Measurements from ENCODE around the gene RNF43. TPM values are rescaled to one million over a fixed set of nuclear protein-coding genes. Genes with fewer than 3 reads are reported as not detected.

Gene RNF43
- total RNA-seq, 1 experiment from 2014 or later: 0.08 TPM

DNA sequence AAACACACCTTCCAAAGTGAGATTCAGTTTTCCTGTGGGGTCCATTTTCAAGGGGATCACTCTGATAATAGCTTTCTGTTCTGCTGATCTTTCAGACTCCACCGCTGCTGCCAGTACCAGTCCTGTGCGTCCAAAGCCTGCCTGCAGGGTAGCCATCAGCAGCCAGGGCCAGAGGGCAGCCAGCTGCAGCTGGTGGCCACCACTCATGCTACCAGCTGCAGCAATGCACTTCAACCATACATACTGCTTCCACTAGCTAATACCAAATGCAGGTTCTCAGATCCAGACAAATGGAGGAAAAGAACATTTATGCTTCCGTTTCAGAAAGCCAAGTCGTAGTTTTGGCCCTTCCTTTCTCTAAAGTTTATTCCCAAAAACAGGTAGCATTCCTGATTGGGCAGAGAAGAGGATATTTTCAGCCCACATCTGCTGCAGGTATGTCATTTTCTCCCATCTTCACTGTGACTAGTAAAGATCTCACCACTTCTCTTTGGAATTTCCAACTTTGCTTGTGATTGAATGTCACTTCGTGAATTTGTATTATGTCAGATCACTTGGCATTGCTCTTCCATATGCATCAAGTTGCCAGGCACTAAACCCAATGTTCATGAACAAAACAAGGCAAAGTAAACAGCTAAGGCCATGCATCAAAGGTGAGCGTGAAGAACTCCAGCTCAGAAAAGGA is 1.8 kb downstream of the RNF43 start:
- H3K27me3 ChIP-seq (replicated peaks): peaks cover 29% of the 10 kb centered on the region
- no peaks in the 10 kb centered on the region for H3K4me1 ChIP-seq (replicated peaks)
- no peaks in the 10 kb centered on the region for H3K9me3 ChIP-seq (replicated peaks)
- H3K27ac ChIP-seq: no peak overlapping the region
- H3K4me3 ChIP-seq: no peak overlapping the region
- H3K36me3 ChIP-seq: no peaks in the 10 kb centered on the region
- no peak for DNase-seq (ENCODE audit: low read depth in 1 of 2, low spot score in 2 of 2)

DNA sequence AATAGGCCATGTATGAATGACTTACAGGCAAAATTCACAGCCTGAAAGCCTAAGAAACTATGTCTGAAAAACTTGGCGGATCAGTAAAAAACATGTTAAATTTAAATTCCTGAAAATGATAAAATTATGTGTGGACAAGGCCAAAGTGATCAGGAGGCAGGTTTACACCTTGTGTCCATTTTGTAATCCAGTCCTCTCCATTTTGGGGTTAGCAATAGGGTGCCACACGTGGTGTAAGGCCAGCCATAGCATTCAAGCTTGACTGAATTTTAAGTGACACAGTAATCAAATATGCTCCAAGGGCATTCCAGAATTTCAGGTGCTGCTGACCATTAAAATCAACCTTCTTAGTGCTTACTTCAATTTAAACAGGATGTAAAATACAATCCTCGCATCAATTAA is 2.7 kb downstream of the RNF43 start:
- no peaks in the 10 kb centered on the region for H3K36me3 ChIP-seq
- DNase-seq (ENCODE audit: low read depth in 1 of 2, low spot score in 2 of 2): no peak
- H3K9me3 ChIP-seq (replicated peaks): no peaks in the 10 kb centered on the region
- no peak overlapping the region for H3K27ac ChIP-seq
- peaks cover 20% of the 10 kb centered on the region for H3K27me3 ChIP-seq (replicated peaks)
- no peak overlapping the region for H3K4me3 ChIP-seq
- no peaks in the 10 kb centered on the region for H3K4me1 ChIP-seq (replicated peaks)

DNA sequence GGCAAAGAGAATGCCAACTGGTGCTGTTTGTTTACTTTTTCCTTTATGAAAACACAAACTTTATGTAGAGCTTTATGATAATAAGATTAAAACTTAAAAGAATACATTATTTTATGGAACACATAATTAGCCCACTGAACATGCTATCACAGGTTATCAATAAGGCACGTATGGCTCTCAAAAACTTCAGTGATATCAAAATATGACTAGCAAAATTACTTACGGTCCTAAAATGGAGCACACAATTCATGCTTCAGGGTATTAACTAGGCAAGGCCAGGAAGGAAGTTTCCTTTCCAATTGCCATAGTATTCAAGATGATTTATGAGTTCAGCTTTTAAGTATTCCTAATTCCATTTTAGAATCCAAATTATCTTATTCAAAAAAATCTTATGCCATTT is 3.6 kb downstream of the RNF43 start:
- Histone ChIP-seq H3K4me3 (no peak overlapping the region), H3K36me3 (no peaks in the 10 kb centered on the region), H3K9me3 (replicated peaks) (no peaks in the 10 kb centered on the region), H3K27me3 (replicated peaks) (peaks cover 21% of the 10 kb centered on the region), H3K27ac (no peak overlapping the region), H3K4me1 (replicated peaks) (no peaks in the 10 kb centered on the region)
- DNase-seq (ENCODE audit: low read depth in 1 of 2, low spot score in 2 of 2): no peak

DNA sequence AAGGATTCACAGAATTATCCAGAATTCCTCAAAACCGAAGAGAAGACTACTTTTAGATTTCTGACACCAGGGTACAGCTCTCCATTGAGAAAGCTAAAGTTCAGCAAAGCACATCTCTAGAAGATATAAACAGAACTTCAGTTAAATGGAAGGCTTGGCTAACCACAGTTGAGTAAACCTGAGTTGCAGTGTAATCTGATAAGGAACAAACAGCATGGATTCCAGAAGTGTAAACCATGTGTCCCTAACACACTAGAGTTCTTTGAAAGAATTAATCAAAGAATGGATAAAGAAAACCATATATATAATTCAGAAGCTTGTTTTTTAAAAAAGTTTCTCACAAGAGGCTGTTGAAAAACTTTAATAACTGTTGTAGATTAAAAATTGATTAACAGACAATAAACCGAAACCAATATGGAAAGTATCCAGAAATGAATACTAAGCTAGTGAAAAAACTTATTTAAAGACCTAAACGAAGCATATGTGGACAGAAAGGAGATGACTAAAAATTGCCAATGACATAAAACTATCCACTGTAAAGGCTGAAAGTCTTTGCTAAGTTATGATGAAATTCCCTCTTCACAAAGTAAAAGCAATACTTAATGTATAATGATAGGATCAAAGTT is 4.3 kb downstream of the RNF43 start:
- H3K4me1 ChIP-seq (replicated peaks): no peaks in the 10 kb centered on the region
- no peak overlapping the region for H3K4me3 ChIP-seq
- no peaks in the 10 kb centered on the region for H3K9me3 ChIP-seq (replicated peaks)
- no peak overlapping the region for H3K27ac ChIP-seq
- no peaks in the 10 kb centered on the region for H3K36me3 ChIP-seq
- DNase-seq (ENCODE audit: low read depth in 1 of 2, low spot score in 2 of 2): no peak
- peaks cover 21% of the 10 kb centered on the region for H3K27me3 ChIP-seq (replicated peaks)

DNA sequence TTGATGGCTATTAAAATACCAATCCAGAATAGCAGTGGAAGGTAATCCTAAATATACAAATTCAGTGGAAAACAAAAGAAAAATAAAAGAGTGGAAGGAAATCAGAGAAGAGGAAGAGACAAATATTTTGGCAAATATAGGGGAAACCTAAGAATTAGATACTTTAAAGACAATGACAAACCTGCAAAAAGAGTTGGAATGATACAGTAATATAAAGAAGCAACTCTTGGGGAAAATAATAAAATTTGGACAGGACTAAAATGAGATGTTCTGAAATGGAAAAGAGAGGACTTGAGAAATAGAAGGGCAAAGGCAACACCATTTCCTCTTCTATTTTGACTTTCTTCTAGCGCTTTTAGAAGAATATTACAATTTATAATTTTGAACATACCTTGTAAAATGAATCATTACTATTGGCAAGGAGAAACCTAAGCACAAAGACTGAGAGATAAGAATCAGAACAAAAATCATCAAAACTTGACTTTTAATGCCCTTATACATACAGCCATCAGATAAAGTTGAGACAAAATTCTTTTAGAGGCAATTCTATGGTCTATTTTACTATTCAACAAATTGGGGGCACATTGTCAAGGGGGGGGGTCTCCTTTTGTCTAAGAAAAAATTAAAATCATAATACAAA is 5.2 kb downstream of the RNF43 start:
- no peak overlapping the region for H3K27ac ChIP-seq
- DNase-seq (ENCODE audit: low read depth in 1 of 2, low spot score in 2 of 2): no peak
- H3K36me3 ChIP-seq: no peaks in the 10 kb centered on the region
- H3K9me3 ChIP-seq (replicated peaks): no peaks in the 10 kb centered on the region
- H3K4me1 ChIP-seq (replicated peaks): no peaks in the 10 kb centered on the region
- peaks cover 24% of the 10 kb centered on the region for H3K27me3 ChIP-seq (replicated peaks)
- no peak overlapping the region for H3K4me3 ChIP-seq

DNA sequence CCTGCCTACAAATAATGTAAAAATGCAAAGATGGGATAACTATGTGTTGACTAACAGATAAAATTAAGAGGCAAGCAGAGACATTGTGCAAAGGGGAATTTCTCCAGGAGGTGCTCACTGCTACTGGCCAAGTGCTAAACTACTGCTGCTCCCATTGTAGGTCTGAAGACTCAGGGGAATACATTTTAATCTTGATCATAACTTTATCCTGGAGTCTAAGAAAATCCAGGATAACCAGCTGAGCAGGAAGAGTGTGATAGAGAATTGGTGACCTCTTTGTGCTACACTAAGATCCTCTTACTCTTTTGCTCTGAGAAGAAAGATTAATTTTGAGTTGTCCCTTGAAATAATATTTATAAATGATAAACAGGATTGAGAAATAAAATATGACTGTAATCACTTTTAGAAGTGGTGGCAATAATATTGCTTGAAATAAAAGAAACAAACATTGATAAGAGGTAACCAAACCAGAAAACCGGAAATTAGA is 5.9 kb downstream of the RNF43 start:
- Histone ChIP-seq H3K27ac (no peak overlapping the region), H3K36me3 (no peaks in the 10 kb centered on the region), H3K27me3 (replicated peaks) (peaks cover 23% of the 10 kb centered on the region), H3K9me3 (replicated peaks) (no peaks in the 10 kb centered on the region), H3K4me3 (no peak overlapping the region), H3K4me1 (replicated peaks) (no peaks in the 10 kb centered on the region)
- DNase-seq (ENCODE audit: low read depth in 1 of 2, low spot score in 2 of 2): no peak

DNA sequence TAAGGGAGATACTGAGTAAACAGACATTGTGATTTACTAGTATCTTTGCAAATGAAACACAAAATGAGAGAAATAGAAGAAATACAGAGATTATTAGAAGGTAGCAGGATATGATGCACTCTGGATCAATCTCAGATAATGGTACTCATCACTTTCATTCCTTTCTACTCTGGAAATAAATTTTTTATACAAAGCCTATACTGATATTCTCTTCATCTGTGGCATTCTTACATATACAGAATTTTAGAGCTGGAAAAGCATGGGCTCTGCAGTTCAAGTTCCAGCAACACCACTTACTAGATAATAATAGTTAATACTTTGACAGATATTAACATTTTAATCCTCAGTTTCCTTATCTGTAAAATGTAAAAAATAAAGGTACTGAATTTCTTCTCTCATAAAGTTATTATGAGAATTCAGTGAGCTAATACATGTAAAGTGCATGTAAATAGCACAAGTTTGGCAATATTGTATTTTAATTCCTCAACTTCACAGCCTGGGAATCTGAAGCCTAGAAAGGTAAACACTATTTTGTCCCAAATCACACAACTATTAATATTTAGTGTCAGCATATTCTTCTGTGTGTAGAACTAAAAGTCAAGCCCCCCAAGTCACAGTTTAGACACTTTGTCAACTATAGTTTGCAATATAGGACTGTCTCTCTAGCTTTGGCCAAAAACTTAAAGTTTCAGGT is 6.5 kb downstream of the RNF43 start:
- Histone ChIP-seq H3K27me3 (replicated peaks) (peaks cover 29% of the 10 kb centered on the region), H3K4me3 (no peak overlapping the region), H3K4me1 (replicated peaks) (no peaks in the 10 kb centered on the region)

DNA sequence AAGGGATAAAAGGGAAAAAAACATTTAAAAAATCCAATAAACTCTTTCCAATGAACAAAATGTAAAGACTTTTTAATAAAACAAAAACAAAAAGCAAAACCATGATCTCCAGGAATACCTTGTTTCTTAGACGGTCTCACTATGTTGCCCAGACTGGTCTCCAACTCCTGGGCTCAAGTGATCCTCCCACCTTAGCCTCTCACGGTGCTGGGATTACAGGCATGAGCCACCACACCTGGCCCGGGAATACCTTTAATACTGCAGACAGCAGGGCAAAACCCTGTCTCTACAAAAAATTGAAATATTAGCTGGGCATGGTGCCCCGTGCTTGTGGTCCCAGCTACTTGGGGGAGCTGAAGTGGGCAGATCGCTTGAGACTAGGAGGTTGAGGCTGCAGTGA is 7.9 kb downstream of the RNF43 start:
- Histone ChIP-seq H3K9me3 (replicated peaks) (no peaks in the 10 kb centered on the region), H3K27me3 (replicated peaks) (peaks cover 34% of the 10 kb centered on the region), H3K36me3 (no peaks in the 10 kb centered on the region), H3K4me3 (no peak overlapping the region), H3K4me1 (replicated peaks) (no peaks in the 10 kb centered on the region), H3K27ac (no peak overlapping the region)
- DNase-seq (ENCODE audit: low read depth in 1 of 2, low spot score in 2 of 2): no peak

More for the DNA sequence above, 6.5 kb downstream of the RNF43 start:
- Histone ChIP-seq H3K36me3 (no peaks in the 10 kb centered on the region), H3K9me3 (replicated peaks) (no peaks in the 10 kb centered on the region), H3K27ac (no peak overlapping the region)
- no peak for DNase-seq (ENCODE audit: low read depth in 1 of 2, low spot score in 2 of 2)

DNA sequence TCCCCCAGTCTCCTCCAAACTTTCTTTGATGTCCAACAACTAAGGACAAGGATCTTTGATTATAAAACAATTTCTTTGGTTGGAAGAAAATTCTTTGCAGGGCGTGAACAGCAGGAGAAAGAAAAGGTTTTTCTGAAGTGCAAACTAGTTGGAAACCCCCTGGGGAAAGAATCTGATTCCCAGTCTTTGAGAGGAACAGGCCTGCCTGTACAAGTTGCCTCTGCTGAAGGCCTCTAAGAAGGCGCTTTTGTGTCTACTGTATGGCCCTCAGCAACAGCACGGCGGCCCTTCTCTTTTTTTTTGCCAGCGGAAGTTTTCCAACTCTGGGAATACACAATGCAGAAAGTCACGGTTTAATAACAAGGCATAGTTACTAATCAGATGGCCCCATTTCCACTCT is 14.0 kb downstream of the RNF43 start:
- Histone ChIP-seq H3K27me3 (replicated peaks) (peaks cover 60% of the 10 kb centered on the region), H3K4me3 (no peak overlapping the region), H3K9me3 (replicated peaks) (no peaks in the 10 kb centered on the region), H3K27ac (no peak overlapping the region), H3K36me3 (no peaks in the 10 kb centered on the region), H3K4me1 (replicated peaks) (0 out of 2 replicates have a peak, but pooled peaks cover 4% of the 10 kb centered on the region)
- no peak for DNase-seq (ENCODE audit: low read depth in 1 of 2, low spot score in 2 of 2)

GRCh38 chr17:58402679-58403078 is 14.7 kb downstream of the RNF43 start:
- Histone ChIP-seq H3K27ac (no peak overlapping the region), H3K4me3 (no peak overlapping the region)

DNA sequence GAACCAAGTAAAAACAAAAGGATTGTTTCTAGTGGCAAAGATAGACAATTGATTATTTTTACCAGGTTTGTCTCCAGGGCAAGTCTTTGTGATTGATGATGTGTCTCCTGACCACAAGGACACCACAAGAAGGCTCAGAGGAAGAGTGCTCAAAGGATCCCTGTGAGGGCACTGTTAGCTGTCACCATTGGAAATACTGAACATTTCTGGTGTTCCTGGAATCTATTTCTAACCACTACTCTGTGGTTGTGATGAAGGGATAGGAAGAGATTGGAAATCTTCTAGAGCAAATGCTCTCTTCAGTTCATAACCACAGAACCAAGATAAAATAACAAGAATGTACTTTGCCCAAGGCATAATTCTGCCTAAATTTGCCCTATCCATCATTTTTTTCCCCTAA is 15.3 kb downstream of the RNF43 start:
- no peaks in the 10 kb centered on the region for H3K9me3 ChIP-seq (replicated peaks)
- peaks cover 53% of the 10 kb centered on the region for H3K27me3 ChIP-seq (replicated peaks)
- H3K4me1 ChIP-seq (replicated peaks): 0 out of 2 replicates have a peak, but pooled peaks cover 4% of the 10 kb centered on the region
- no peak overlapping the region for H3K4me3 ChIP-seq
- no peaks in the 10 kb centered on the region for H3K36me3 ChIP-seq
- no peak overlapping the region for H3K27ac ChIP-seq
- DNase-seq (ENCODE audit: low read depth in 1 of 2, low spot score in 2 of 2): no peak

More at GRCh38 chr17:58402679-58403078, 14.7 kb downstream of the RNF43 start:
- 0 out of 2 replicates have a peak, but pooled peaks cover 4% of the 10 kb centered on the region for H3K4me1 ChIP-seq (replicated peaks)
- H3K36me3 ChIP-seq: no peaks in the 10 kb centered on the region
- peaks cover 58% of the 10 kb centered on the region for H3K27me3 ChIP-seq (replicated peaks)
- no peaks in the 10 kb centered on the region for H3K9me3 ChIP-seq (replicated peaks)
- no peak for DNase-seq (ENCODE audit: low read depth in 1 of 2, low spot score in 2 of 2)

DNA sequence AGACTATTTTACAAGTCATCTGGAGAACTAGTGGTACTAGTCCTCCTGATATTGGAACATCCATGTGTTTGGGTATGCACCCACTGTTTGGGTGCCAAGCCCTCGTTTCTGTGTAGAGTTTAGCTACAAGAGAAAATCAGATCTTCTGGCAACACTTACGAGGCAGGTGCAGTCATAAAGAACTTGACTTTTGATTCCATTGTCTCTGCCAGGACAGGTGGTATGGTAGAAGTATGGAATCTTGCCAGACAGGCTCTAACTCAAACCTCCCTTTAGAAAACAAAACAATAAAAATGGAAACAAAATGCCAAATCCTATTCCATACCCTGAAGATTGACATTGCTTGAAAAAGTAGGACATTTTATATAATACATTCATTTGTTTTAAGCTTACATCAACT is 16.0 kb downstream of the RNF43 start:
- Histone ChIP-seq H3K27me3 (replicated peaks) (peaks cover 55% of the 10 kb centered on the region), H3K27ac (no peak overlapping the region), H3K4me1 (replicated peaks) (0 out of 2 replicates have a peak, but pooled peaks cover 4% of the 10 kb centered on the region), H3K4me3 (no peak overlapping the region), H3K36me3 (no peaks in the 10 kb centered on the region), H3K9me3 (replicated peaks) (no peaks in the 10 kb centered on the region)
- no peak for DNase-seq (ENCODE audit: low read depth in 1 of 2, low spot score in 2 of 2)

GRCh38 chr17:58400826-58401225 is 16.5 kb downstream of the RNF43 start:
- Histone ChIP-seq H3K4me3 (no peak overlapping the region), H3K27me3 (replicated peaks) (peaks cover 52% of the 10 kb centered on the region), H3K4me1 (replicated peaks) (0 out of 2 replicates have a peak, but pooled peaks cover 4% of the 10 kb centered on the region), H3K36me3 (no peaks in the 10 kb centered on the region), H3K27ac (no peak overlapping the region), H3K9me3 (replicated peaks) (no peaks in the 10 kb centered on the region)
- DNase-seq (ENCODE audit: low read depth in 1 of 2, low spot score in 2 of 2): no peak
